OCI-LY7 (cell line): ENCODE data around the gene GALNT17. TPM values are rescaled to one million over a fixed set of nuclear protein-coding genes. Genes with fewer than 3 reads are reported as not detected.

ENCODE experiments used
- BruUV-seq: library from RNA; stranded (reverse); fragments of 400-500 nt; replicated peaks from 2 replicates; lab custom pipeline; 2021; lab: Mats Ljungman, UMichigan
- CTCF ChIA-PET: fragments of 300-600 bp; sonication (Branson Sonifier 250); formaldehyde crosslinking; loops from one replicate; lab custom pipeline; 2022; ENCODE audit warnings: antibody characterized with exemption; ENCODE audit not compliant: unreplicated experiment; lab: Charles Lee
- POLR2A ChIA-PET: fragments of 300-600 bp; sonication (Branson Sonifier 250); formaldehyde crosslinking; loops from one replicate; lab custom pipeline; 2022; ENCODE audit warnings: antibody characterized with exemption; lab: Charles Lee
- DNase-seq: peaks from one replicate; pipeline ENCODE4 v3.0.0-alpha.2; 2015; ENCODE audit warnings: low spot score
- H2AFZ ChIP-seq: fragments of 200-600 bp; sonication (generic), shearing (Covaris generic); 2 replicates; pipeline ENCODE4 v1.6.1; 2014; ENCODE audit warnings: mild to moderate bottlenecking, antibody characterized with exemption, low read length, moderate library complexity
- H3K27ac ChIP-seq: fragments of 200-600 bp; sonication (generic); 2 replicates; pipeline ENCODE4 v1.5.1; 2014; ENCODE audit warnings: mixed run types, low read depth, mild to moderate bottlenecking, moderate library complexity, low read length, inconsistent platforms; ENCODE audit not compliant: poor library complexity, severe bottlenecking
- H3K36me3 ChIP-seq: fragments of 200-600 bp; sonication (generic); 2 replicates; pipeline ENCODE4 v1.6.1; 2014; ENCODE audit warnings: mild to moderate bottlenecking, antibody characterized with exemption, low read length, moderate library complexity, mixed read lengths; ENCODE audit not compliant: insufficient read depth
- H3K4me1 ChIP-seq: fragments of 200-600 bp; sonication (generic); 2 replicates; pipeline ENCODE4 v1.5.1; 2014; ENCODE audit warnings: mild to moderate bottlenecking, low read length; ENCODE audit not compliant: insufficient read depth, poor library complexity, severe bottlenecking
- H3K4me2 ChIP-seq: fragments of 200-600 bp; sonication (generic); 2 replicates; pipeline ENCODE4 v1.6.1; 2014; ENCODE audit warnings: mild to moderate bottlenecking, low read length
- H3K4me3 ChIP-seq: fragments of 200-600 bp; sonication (generic); 2 replicates; pipeline ENCODE4 v1.5.1; 2014; ENCODE audit warnings: mild to moderate bottlenecking, low read depth, low read length; ENCODE audit not compliant: poor library complexity, severe bottlenecking
- H3K79me2 ChIP-seq: fragments of 200-600 bp; sonication (generic); 2 replicates; pipeline ENCODE4 v1.6.1; 2016; ENCODE audit warnings: low read depth, mild to moderate bottlenecking, low read length, moderate library complexity, mixed read lengths; ENCODE audit not compliant: insufficient read depth
- H3K9me2 ChIP-seq: fragments of 200-600 bp; sonication (generic); 2 replicates; pipeline ENCODE4 v1.6.1; 2016; ENCODE audit warnings: mild to moderate bottlenecking, low read length, mixed read lengths; ENCODE audit not compliant: insufficient read depth
- H3K9me3 ChIP-seq: fragments of 200-600 bp; sonication (generic); 2 replicates; pipeline ENCODE4 v1.6.1; 2014; ENCODE audit warnings: mild to moderate bottlenecking, mixed run types, low read length, mixed read lengths
- H4K20me1 ChIP-seq: fragments of 200-600 bp; sonication (generic); 2 replicates; pipeline ENCODE4 v1.6.1; 2014; ENCODE audit warnings: mild to moderate bottlenecking, antibody characterized with exemption, low read length, moderate library complexity, mixed read lengths; ENCODE audit not compliant: insufficient read depth
- EZH2phosphoT487 ChIP-seq: fragments of 200-600 bp; sonication (generic); IDR thresholded peaks from 2 replicates; pipeline ENCODE4 v1.6.1; 2018; ENCODE audit warnings: low read depth, borderline replicate concordance, mild to moderate bottlenecking, mixed run types, antibody characterized with exemption, low read length, moderate library complexity, mixed read lengths
- intact Hi-C: fragments of 100-400 bp; cut with micrococcal nuclease; formaldehyde crosslinking; loops from one replicate; pipeline ENCODE4 v1.10.0; 2022; ENCODE audit not compliant: unreplicated experiment
- total RNA-seq, 2 experiments: library from RNA; depleted of rRNA in 1 of 2; stranded (reverse); fragments of >200 nt in 1 of 2; shearing (Covaris generic) in 1 of 2; gene quantifications; 2 replicates each; pipeline ENCODE4 v1.2.3, GENCODE V29; 2014 to 2022
- TF ChIP-seq, protein P1 (sequence below): fragments of 200-600 bp; sonication (generic); conservative IDR thresholded peaks from 2 replicates; pipeline ENCODE4 v1.5.1; 2014; ENCODE audit warnings: mild to moderate bottlenecking, antibody characterized with exemption, low read length, moderate library complexity, mixed read lengths

GALNT17 gene
- total RNA-seq, 2 experiments from 2014 or later, result not detected

DNA sequence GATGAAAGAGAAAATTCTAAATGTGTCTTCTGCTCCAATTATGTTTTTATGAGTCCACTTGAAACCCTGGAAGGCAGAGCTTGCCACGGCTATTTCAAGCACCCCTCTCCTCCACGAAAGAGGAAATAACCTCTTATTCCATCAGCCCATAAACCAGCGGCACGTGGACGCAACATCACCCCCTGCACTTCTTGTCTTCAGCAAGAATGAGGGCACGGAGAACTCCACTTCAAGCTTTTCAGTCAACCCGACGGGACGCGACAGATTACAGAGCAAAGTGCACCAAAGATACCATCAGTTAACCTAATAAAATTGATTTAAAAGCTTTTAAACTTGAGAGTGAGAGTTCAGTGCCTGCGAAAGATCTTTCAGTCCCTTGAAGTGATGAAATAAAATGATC is 406.3 kb downstream of the GALNT17 start:
- BruUV-seq, result no TSS peak
- POLR2A ChIA-PET, result no interaction called here
- H3K9me3 ChIP-seq, result no peaks in the 10 kb centered on the region
- no peak overlapping the region for H3K27ac ChIP-seq
- H3K36me3 ChIP-seq, result no peaks in the 10 kb centered on the region
- intact Hi-C loops, result no loop called here
- H3K79me2 ChIP-seq, result no peaks in the 10 kb centered on the region
- H3K4me1 ChIP-seq, result no peaks in the 10 kb centered on the region
- no peak for DNase-seq
- no peak overlapping the region for H3K4me2 ChIP-seq
- TF ChIP-seq, protein P1, sequence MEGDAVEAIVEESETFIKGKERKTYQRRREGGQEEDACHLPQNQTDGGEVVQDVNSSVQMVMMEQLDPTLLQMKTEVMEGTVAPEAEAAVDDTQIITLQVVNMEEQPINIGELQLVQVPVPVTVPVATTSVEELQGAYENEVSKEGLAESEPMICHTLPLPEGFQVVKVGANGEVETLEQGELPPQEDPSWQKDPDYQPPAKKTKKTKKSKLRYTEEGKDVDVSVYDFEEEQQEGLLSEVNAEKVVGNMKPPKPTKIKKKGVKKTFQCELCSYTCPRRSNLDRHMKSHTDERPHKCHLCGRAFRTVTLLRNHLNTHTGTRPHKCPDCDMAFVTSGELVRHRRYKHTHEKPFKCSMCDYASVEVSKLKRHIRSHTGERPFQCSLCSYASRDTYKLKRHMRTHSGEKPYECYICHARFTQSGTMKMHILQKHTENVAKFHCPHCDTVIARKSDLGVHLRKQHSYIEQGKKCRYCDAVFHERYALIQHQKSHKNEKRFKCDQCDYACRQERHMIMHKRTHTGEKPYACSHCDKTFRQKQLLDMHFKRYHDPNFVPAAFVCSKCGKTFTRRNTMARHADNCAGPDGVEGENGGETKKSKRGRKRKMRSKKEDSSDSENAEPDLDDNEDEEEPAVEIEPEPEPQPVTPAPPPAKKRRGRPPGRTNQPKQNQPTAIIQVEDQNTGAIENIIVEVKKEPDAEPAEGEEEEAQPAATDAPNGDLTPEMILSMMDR, result no peak
- no peak for TF ChIP-seq EZH2phosphoT487
- CTCF ChIA-PET, result no interaction called here
- H3K4me3 ChIP-seq, result no peak overlapping the region
- no peaks in the 10 kb centered on the region for H3K9me2 ChIP-seq
- H4K20me1 ChIP-seq, result no peaks in the 10 kb centered on the region
- no peak overlapping the region for H2AFZ ChIP-seq

DNA sequence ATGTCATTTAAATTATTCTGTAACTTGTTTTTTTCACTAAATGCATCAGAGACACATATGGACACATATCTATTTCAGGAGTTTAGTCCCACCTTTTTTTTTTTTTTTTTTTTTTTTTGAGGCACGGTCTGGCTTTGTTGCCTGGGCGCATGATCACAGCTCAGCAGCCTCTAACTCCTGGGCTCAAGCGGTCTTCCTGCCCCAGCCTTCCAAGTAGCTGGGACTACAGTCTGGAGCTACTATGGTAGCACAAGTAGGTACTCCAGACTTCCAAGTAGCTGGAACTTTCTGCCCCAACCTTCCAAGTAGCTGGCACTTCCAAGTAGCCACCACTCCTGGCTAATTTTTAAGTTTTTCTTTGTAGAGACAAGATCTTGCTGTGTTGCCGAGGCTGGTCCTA is 407.7 kb downstream of the GALNT17 start:
- H3K9me2 ChIP-seq, result no peaks in the 10 kb centered on the region
- POLR2A ChIA-PET, result interaction anchor here (0.6 to 0.7 kb wide), 2 partner anchors 197 to 782 kb away, joined by 3 to 10 read pairs; no protein-coding TSS in a partner anchor
- no peaks in the 10 kb centered on the region for H3K79me2 ChIP-seq
- H3K4me1 ChIP-seq, result no peaks in the 10 kb centered on the region
- CTCF ChIA-PET, result no interaction called here
- no peak overlapping the region for H3K27ac ChIP-seq
- H3K4me2 ChIP-seq, result no peak overlapping the region
- H3K36me3 ChIP-seq, result no peaks in the 10 kb centered on the region
- intact Hi-C loops, result no loop called here
- TF ChIP-seq EZH2phosphoT487, result no peak
- TF ChIP-seq, protein P1, result no peak
- no peaks in the 10 kb centered on the region for H3K9me3 ChIP-seq
- H3K4me3 ChIP-seq, result no peak overlapping the region
- no peak for DNase-seq
- H2AFZ ChIP-seq, result no peak overlapping the region
- no peaks in the 10 kb centered on the region for H4K20me1 ChIP-seq
- no TSS peak for BruUV-seq

DNA sequence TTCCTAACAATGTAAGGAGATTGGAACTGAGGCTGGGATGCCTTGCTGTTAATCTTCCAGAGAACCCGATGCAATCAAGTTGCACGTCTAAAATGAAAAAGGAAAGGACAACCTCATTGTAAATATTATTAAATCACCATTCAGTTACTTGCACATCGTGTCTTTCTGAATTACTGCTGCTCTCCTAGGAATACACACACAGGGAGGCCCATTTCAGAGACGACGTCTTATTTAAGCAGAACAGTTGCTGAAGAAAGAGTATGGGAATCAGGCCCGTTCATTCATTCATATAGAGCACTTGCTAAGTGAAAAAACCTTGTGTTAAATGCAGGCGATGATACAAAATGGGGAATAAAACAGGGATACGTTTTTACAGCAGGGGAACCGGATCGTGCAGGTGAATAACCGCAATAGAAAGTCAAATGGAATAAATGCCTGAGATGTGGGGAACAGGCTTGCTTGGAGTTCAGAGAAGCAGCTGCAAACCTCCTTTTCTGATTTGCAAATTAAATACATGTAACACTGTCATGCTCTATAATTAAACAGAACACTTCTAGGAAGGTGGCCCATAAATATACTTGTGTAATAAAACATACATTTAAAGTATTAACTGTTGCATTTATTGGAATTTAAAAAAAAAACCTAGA is 409.9 kb downstream of the GALNT17 start:
- H2AFZ ChIP-seq, result no peak overlapping the region
- TF ChIP-seq, protein P1, result no peak
- TF ChIP-seq EZH2phosphoT487, result no peak
- CTCF ChIA-PET, result no interaction called here
- H3K4me3 ChIP-seq, result no peak overlapping the region
- BruUV-seq, result no TSS peak
- intact Hi-C loops, result no loop called here
- H3K27ac ChIP-seq, result no peak overlapping the region
- H3K9me2 ChIP-seq, result no peaks in the 10 kb centered on the region
- H3K4me2 ChIP-seq, result no peak overlapping the region
- no peaks in the 10 kb centered on the region for H3K36me3 ChIP-seq
- no peaks in the 10 kb centered on the region for H3K9me3 ChIP-seq
- DNase-seq, result no peak
- no peaks in the 10 kb centered on the region for H3K79me2 ChIP-seq
- no peaks in the 10 kb centered on the region for H4K20me1 ChIP-seq
- POLR2A ChIA-PET, result no interaction called here
- no peaks in the 10 kb centered on the region for H3K4me1 ChIP-seq
